GM18508 (cell line): Measurements from ENCODE around the gene TMC6.

Experiments
- ATAC-seq: cut with Tn5 transposase; IDR thresholded peaks from one replicate; pipeline ENCODE4 v1.9.1; 2021; ENCODE audit warnings: moderate number of reproducible peaks; ENCODE audit not compliant: insufficient read depth, unreplicated experiment

TMC6 gene

GRCh38 chr17:78135858-78136500 is 7.4 kb upstream of the TMC6 start:
- no peak for ATAC-seq

GRCh38 chr17:78134899-78135385 is 6.4 kb upstream of the TMC6 start:
- no peak for ATAC-seq

- ATAC-seq, result no peak
These were observed 5.7 kb upstream of the TMC6 start for GRCh38 chr17:78133971-78134898.

GRCh38 chr17:78133179-78133951 is 4.8 kb upstream of the TMC6 start:
- no peak for ATAC-seq

GRCh38 chr17:78132767-78133178 is 4.2 kb upstream of the TMC6 start:
- no peak for ATAC-seq

- ATAC-seq, result no peak
These were observed 3.6 kb upstream of the TMC6 start for GRCh38 chr17:78132084-78132676.

GRCh38 chr17:78131172-78132083 is 2.9 kb upstream of the TMC6 start:
- no peak for ATAC-seq

GRCh38 chr17:78130437-78131101 is 2.0 kb upstream of the TMC6 start, which contains the start of gene TMC8:
Gene TMC8, plus strand, starts transcription at chr17:78130771. Its CDS starts 818 bp downstream, at chr17:78131589.
- ATAC-seq, result no peak

- no peak for ATAC-seq
These were observed 1.5 kb upstream of the TMC6 start for GRCh38 chr17:78130090-78130436.

- no peak for ATAC-seq
These were observed 965 bp upstream of the TMC6 start for GRCh38 chr17:78129351-78130089.

GRCh38 chr17:78127888-78128550 is 536 bp downstream of the TMC6 start:
- no peak for ATAC-seq

- no peak for ATAC-seq
These were observed 1.2 kb downstream of the TMC6 start for GRCh38 chr17:78127239-78127887.

- no peak for ATAC-seq
These were observed 1.7 kb downstream of the TMC6 start for GRCh38 chr17:78126895-78127238.

- ATAC-seq, result no peak
These were observed 2.3 kb downstream of the TMC6 start for GRCh38 chr17:78125976-78126894.

- ATAC-seq, result no peak
These were observed 3.2 kb downstream of the TMC6 start for GRCh38 chr17:78125138-78125913.

GRCh38 chr17:78124836-78125137 is 3.8 kb downstream of the TMC6 start:
- no peak for ATAC-seq
